ENCODE data around the gene PIGS. TPM values are rescaled to one million over a fixed set of nuclear protein-coding genes. Genes with fewer than 3 reads are reported as not detected.
"Not testable (repeated sequence)": the region's sequence is repeated elsewhere in the genome, so short reads cannot be mapped to it uniquely, and the experiment has no call there.

Gene PIGS
- total RNA-seq, 2 donors from 2014 or later: 33.2 to 38.9 TPM

DNA sequence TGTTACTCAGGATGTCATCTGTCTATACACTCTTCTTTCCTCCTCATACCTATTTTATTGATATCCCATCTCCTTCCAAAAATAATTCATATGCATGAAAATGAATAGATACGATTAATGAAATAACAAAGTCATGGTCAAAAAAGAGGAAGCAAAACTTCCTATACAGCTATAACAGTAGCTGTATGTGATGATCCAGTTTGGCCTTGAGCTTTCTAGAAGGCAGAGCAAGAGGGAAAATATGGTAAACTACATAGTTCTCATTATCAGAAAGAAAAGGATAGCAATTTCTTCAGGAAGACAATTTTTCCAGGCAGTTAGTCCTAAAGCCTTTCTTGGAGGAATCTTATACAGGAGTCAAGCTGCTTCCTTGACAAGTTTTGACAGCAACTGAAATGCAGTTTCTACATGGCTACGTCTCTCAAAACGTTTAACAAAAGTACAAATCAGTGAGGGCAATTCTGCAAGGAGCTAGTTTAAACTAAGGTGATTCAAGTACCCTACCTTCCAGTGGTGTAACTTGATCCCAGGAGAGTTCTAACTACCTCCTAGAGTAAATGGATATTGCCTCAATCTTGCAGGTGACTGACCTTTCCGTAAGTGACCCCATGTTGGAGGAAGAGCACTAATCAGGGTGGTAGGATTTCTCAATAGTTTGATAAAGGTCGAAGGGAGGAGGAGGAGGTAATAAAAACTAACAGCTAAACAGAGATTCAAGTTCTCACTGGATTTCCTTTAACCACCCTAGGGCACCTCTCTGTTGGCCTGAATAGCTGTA lies 26.5 kb upstream of the PIGS start:
- H3K27ac Mint-ChIP-seq: peak overlapping the region; percentile 98
- no peak for ATAC-seq (replicated peaks)
- no peaks in the 10 kb centered on the region for H3K9me3 Mint-ChIP-seq
- no peaks in the 10 kb centered on the region for H3K27me3 Mint-ChIP-seq
- H3K4me1 Mint-ChIP-seq: peaks cover 18% of the 10 kb centered on the region
- peak overlapping the region; percentile 100 for H3K4me3 Mint-ChIP-seq
- peaks cover 47% of the 10 kb centered on the region for H3K36me3 Mint-ChIP-seq (ENCODE audit: low read depth)

DNA sequence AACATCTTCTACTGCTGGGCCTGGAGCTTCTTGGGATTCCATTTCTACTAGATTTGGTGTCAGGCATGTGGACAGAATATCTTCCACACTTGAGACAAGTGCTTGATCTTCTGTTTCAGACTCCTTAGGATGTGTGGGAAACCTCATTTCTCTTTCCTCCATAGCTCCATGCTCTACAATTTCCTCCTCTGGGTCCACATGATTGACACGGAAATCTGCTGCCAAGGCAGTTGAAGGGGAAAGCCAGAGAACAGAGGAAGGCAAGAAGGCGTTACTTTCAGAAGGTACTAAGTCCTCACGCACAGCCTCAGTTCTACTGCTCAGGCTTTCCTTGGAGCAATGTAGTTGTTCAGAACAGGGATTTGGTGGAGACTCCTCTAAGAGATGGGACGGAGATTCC lies 20.9 kb upstream of the PIGS start:
- Mint-ChIP-seq H3K9me3 (no peaks in the 10 kb centered on the region), H3K36me3 (ENCODE audit: low read depth) (peaks cover 63% of the 10 kb centered on the region), H3K27ac (no peak overlapping the region), H3K4me3 (no peak overlapping the region), H3K27me3 (no peaks in the 10 kb centered on the region), H3K4me1 (peaks cover under 1% of the 10 kb centered on the region)
- no peak for ATAC-seq (replicated peaks)

DNA sequence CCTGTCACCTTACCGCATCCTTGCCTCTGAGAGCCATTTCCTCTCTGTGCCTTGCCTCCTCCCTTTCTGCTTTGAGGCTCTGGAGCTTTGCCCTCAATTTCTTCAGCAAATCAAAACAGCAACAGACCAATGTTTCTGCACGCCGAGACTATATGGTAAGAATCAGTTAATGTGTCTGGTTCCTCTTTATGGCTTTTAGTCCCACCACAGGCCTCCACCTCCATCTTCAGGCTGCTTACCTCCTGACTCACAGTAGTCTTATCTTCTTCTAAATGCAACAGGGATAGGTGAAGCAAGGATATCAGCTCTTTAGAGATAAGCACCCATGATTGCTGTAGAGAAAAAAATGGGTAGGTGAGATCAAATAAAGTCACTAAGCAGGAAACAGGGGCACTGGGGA lies 14.5 kb upstream of the PIGS start:
- no peak overlapping the region for H3K4me3 Mint-ChIP-seq
- no peaks in the 10 kb centered on the region for H3K27me3 Mint-ChIP-seq
- H3K9me3 Mint-ChIP-seq: no peaks in the 10 kb centered on the region
- H3K36me3 Mint-ChIP-seq (ENCODE audit: low read depth): peaks cover 25% of the 10 kb centered on the region
- peaks cover under 1% of the 10 kb centered on the region for H3K4me1 Mint-ChIP-seq
- H3K27ac Mint-ChIP-seq: no peak overlapping the region
- no peak for ATAC-seq (replicated peaks)

DNA sequence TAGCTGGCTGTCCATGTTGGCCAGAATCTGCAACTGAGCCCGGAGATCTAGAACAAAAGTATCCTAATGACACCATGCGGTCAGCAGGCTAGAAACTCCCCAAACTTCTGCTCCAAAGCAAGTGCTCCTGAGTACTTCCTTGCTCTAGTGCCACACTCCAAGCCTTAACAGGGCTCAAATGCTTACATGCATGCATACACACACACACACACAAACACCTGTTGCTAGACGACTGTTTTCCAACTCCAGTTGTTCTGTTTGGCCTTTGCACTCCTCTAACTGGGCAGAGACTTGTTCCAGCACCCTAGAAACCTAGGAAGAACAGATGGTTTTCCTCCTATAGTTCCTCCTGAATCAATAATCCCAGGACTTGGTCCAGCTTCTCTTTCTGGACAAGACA lies 13.1 kb upstream of the PIGS start:
- Mint-ChIP-seq H3K27ac (no peak overlapping the region), H3K27me3 (no peaks in the 10 kb centered on the region), H3K9me3 (no peaks in the 10 kb centered on the region), H3K4me1 (peaks cover 15% of the 10 kb centered on the region), H3K4me3 (no peak overlapping the region), H3K36me3 (ENCODE audit: low read depth) (peaks cover 30% of the 10 kb centered on the region)
- ATAC-seq (replicated peaks): no peak

DNA sequence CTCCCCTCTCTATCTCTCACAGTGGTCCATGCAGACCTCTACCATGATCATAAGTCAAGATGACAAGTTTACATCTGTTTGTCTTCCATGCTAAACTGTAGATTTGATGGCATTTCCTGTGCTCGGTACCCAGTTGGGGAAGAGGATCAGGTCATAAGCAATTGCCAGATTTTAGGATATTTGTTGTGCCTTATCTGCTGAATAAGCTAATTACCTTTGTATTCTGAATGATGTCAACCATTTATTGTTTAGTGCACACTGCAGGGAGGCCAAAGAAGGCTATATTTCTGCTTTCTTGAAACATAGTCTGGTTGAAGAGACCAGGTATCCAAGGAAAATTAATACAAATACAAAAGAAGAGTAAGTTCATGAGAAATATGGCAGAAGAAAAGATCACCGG lies 11.2 kb upstream of the PIGS start:
- peaks cover 36% of the 10 kb centered on the region for H3K36me3 Mint-ChIP-seq (ENCODE audit: low read depth)
- no peak for ATAC-seq (replicated peaks)
- H3K9me3 Mint-ChIP-seq: no peaks in the 10 kb centered on the region
- H3K27ac Mint-ChIP-seq: no peak overlapping the region
- no peak overlapping the region for H3K4me3 Mint-ChIP-seq
- H3K4me1 Mint-ChIP-seq: peaks cover 21% of the 10 kb centered on the region
- H3K27me3 Mint-ChIP-seq: no peaks in the 10 kb centered on the region

DNA sequence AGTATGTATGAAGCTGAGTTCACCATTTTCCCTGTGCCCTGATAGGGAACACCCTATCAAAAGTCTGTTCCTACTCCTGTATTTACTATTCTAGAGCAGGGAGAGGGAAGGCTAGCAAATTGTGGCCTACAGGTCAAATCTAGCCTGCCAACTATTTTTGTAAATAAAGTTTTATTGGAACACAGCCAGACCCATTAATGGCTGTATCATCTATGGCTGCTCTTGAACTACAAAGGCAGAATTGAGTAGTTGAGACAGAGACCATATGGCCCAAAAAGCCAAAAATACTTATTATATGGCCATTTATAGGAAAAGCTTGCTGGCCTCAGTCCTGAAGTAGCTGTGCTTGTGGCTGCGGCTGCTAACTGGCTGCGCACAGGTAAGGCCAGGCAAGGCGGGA lies 9.6 kb upstream of the PIGS start:
- H3K4me1 Mint-ChIP-seq: peaks cover 21% of the 10 kb centered on the region
- peak overlapping the region; percentile 77 for H3K4me3 Mint-ChIP-seq
- ATAC-seq (replicated peaks): no peak
- no peaks in the 10 kb centered on the region for H3K9me3 Mint-ChIP-seq
- H3K27me3 Mint-ChIP-seq: no peaks in the 10 kb centered on the region
- H3K27ac Mint-ChIP-seq: peak overlapping the region; percentile 69
- peaks cover 50% of the 10 kb centered on the region for H3K36me3 Mint-ChIP-seq (ENCODE audit: low read depth)

DNA sequence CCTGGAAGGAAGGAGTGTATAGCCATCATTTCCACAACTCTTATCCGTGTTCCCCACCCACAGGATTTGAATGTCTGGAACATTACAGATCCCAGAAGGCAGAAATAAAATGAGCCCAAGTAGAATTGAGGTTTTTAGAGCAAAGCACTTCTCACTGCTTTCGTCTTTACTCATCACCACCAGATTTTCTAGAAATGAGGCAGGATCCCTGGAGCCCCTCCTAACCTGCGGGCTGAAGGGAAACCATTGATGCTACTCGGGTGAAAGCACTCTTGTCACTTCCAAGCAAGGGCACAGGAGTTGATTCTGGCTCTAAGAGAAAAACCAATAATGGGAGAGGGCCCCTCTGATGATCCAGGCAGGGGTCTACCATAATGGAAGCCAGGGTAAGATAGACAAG lies 8.2 kb upstream of the PIGS start:
- H3K4me3 Mint-ChIP-seq: peak overlapping the region; percentile 77
- H3K36me3 Mint-ChIP-seq (ENCODE audit: low read depth): peaks cover 65% of the 10 kb centered on the region
- no peaks in the 10 kb centered on the region for H3K9me3 Mint-ChIP-seq
- H3K27me3 Mint-ChIP-seq: no peaks in the 10 kb centered on the region
- H3K27ac Mint-ChIP-seq: peak overlapping the region; percentile 69
- ATAC-seq (replicated peaks): peak; percentile 71
- H3K4me1 Mint-ChIP-seq: peaks cover 21% of the 10 kb centered on the region

DNA sequence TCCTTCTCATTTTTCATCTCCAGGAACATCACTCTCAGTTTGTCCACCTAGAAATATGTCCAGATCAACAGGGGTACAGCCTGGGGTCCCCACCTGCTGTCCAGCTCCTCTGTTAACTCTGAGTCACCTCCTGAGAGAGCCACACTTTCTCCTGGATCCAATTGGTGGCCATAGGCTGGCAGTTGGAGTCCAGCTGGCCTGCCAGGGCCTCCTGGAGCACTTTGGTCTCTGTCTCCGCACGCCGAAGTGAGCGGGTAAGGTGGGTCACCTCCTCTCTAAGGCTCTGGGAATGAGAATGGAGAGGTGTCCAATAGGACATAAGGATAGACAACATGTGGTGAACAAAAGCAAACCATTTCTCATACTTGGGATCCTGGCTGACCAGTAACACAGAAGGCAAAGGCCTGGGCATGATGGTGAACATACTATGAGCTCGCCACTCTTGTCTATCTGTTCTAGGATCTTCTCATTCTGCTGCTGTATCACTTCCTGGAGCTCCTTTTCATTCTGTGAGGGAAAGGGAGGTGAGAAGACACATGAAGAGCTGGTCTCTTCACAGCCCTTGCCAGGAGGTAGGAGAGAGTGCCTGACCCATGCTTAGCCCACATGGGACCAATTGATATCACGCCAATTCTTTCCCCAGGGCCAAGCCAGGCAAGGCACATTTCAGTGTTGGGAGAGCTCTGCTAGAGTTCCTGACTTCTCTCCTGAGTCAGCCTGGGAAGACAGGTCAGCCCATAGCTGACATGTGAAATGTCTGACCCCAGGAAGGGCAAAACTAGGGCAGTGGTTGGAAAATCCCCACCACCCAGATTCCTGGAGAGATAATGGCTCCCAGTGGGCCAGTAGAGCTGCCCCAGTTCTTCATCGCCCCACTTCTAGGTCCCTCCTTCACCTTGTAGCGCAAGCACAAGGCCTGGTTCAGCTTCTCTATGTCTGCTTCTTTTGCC lies 7.2 kb upstream of the PIGS start:
- Mint-ChIP-seq H3K9me3 (no peaks in the 10 kb centered on the region), H3K27ac (peak overlapping the region; percentile 69), H3K4me1 (peaks cover 21% of the 10 kb centered on the region), H3K27me3 (no peaks in the 10 kb centered on the region), H3K4me3 (peak overlapping the region; percentile 77), H3K36me3 (ENCODE audit: low read depth) (peaks cover 75% of the 10 kb centered on the region)
- ATAC-seq (replicated peaks): no peak

DNA sequence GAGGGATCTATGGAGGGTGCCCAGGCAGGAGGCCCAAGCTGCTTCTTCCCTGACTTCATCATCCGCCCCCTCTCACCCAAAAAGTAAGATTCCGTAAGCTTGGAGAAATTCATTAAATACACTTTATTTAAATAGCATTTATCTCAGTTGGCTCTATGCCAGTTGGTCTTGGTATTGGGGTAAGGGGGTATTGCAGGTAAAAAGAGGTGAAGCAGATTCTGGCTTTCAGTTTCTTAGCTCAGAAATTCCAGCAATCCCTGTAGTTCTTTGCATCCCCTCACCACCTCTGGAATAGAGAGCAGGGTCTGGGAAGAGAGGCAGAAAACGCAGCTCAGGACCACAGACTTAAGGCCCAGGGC lies 6.1 kb upstream of the PIGS start:
- Mint-ChIP-seq H3K9me3 (no peaks in the 10 kb centered on the region), H3K4me1 (peaks cover 30% of the 10 kb centered on the region), H3K36me3 (ENCODE audit: low read depth) (peaks cover 86% of the 10 kb centered on the region), H3K4me3 (peak overlapping the region; percentile 97), H3K27me3 (no peaks in the 10 kb centered on the region), H3K27ac (no peak overlapping the region)
- no peak for ATAC-seq (replicated peaks)

DNA sequence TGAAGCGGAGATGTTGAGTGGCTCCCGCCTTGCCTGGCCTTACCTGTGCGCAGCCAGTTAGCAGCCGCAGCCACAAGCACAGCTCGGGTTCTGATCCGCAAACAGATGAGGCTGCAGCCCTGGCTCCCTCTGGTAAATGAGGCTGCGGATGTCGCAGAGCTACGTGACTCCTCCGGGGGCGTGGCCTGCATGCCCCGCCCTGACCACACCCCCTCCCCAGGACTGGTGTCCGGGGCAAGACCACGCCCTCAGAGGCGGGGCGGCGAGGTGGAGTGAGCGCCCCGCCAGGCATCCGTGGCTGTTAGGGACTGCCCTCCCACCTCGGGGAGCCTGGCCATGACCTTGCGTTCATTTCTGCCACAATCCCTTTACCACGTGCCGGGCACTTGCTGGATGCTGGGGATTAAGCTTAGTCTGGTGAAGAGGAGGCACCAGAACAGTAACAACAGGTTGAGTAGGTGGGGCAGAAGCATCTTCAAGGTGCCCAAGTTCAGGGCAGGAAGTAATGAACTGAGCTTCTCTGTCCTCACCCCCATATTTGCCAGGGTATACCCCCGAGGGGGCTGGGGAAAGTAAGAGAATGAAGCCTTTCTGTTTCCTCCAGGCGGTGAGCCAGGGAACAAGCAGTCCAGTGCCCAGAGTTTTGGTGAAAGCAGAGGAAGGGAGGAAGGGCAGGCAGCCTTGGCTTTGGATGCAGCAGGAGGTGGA lies 5.6 kb upstream of the PIGS start, which contains the start of gene ALDOC:
ALDOC (minus strand) TSS at position 138 of the 708 bp plus-strand sequence. CDS start 1,363 bp downstream, outside the sequence.
- peak; percentile 90 for ATAC-seq (replicated peaks)
- Mint-ChIP-seq H3K27ac (peak within 1 kb of the TSS; percentile 93), H3K27me3 (no peaks in the 10 kb centered on the region), H3K9me3 (no peaks in the 10 kb centered on the region), H3K4me3 (peak within 1 kb of the TSS; percentile 97), H3K36me3 (ENCODE audit: low read depth) (peaks cover 87% of the 10 kb centered on the region), H3K4me1 (peaks cover 35% of the 10 kb centered on the region)

DNA sequence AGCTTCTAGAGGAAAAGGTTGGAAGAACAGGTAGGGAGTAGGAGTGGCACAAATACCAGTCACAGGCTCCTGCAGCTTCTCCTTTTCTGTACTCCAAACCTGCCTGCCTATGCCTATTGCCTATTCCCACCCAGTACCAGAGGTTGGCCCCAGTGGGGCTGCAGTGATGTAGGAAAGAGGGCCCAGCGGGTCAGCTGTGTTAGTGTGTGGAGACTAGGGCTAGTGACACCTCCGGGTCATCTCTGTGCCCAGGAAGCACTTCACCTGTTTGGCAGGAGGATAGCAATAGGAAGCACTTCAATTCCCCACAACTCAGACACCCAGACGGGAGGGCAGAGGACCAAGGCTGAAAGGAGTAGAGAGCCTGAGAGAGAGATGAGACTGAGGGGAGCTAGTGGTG lies 4.7 kb upstream of the PIGS start:
- peak overlapping the region; percentile 97 for H3K4me3 Mint-ChIP-seq
- not testable (repeated sequence) for H3K9me3 Mint-ChIP-seq
- H3K4me1 Mint-ChIP-seq: peaks cover 35% of the 10 kb centered on the region

DNA sequence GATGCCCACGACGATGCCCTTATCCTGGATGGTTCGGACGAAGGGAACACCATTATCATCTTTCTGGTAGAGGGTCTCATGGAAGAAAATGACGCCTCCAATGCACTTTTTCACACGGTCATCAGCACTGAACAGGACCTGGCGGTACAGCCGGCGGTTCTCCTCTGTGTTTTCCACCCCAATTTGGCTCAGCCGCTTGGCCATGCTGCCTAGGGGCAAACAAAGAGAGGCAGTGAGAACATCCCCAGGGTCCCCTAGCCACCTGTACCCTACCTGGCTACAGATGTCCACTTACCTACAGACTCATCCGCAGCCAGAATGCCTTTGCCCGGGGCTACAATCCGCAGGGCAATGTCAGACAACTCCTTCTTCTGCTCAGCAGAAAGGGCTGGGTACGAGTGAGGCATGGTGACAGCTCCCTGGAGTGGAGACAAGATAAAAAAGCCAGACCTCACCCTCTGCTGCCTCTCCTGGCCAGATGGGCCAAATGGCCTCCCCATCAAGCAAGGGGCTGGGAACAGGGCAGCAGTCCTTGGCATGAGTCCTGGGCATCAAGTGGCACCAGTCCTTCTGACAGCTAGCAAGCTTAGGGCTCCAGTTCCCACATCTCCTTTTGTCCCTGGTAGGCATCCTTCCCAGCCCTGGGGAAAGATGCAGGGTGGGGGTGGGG lies 3.9 kb upstream of the PIGS start:
- peaks cover 28% of the 10 kb centered on the region for H3K4me1 Mint-ChIP-seq
- no peak overlapping the region for H3K27ac Mint-ChIP-seq
- peaks cover 80% of the 10 kb centered on the region for H3K36me3 Mint-ChIP-seq (ENCODE audit: low read depth)
- H3K27me3 Mint-ChIP-seq: no peaks in the 10 kb centered on the region
- H3K4me3 Mint-ChIP-seq: peak overlapping the region; percentile 97
- H3K9me3 Mint-ChIP-seq: no peaks in the 10 kb centered on the region
- no peak for ATAC-seq (replicated peaks)

More for the DNA sequence above, 4.7 kb upstream of the PIGS start:
- Mint-ChIP-seq H3K27ac (peak overlapping the region; percentile 93), H3K36me3 (ENCODE audit: low read depth) (peaks cover 87% of the 10 kb centered on the region)
- ATAC-seq (replicated peaks); H3K27me3 Mint-ChIP-seq: not testable (repeated sequence)

DNA sequence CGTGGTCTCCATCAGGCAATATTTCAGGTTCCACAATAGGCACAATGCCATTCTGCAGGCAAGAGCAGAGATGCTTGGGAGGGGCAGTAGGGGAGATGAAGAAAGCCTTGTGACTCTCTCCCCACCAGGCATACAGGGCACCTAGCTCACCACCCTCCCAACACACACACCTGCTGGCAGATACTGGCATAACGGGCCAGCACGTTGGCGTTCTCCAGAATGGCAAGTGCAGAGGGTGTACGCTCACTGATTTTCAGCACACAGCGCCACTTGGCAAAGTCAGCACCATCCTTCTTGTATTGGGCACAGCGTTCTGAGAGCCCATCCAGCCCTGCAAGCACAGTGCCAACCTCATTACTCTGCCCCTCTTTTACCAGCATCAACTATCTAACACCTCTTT lies 3.2 kb upstream of the PIGS start:
- Mint-ChIP-seq H3K27ac (no peak overlapping the region), H3K9me3 (no peaks in the 10 kb centered on the region), H3K36me3 (ENCODE audit: low read depth) (peaks cover 80% of the 10 kb centered on the region), H3K4me3 (peak overlapping the region; percentile 97), H3K4me1 (peaks cover 26% of the 10 kb centered on the region), H3K27me3 (no peaks in the 10 kb centered on the region)
- no peak for ATAC-seq (replicated peaks)

DNA sequence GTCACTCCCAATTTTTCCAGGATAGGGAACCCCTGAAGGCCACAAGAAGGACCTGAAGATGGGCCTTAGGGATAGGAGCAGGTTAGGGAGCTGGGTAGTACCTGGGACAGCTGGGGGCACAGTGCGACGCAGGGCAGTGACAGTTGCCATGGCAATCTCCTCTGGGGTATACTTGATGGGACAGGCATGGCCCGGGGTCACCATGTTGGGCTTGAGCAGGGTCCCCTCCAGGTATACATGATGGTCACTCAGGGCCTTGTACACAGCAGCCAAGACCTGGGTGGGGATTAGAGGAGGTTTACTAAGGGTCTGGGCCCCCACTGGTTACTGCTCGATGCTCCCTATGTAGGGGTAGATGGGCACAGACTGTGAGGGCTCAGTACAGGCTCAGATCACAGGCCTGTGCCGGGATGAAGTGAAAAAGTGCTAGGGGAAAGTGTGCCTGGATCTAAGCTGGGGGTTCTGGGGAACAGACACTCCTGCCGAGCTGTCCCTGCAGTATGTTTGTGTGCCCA lies 2.7 kb upstream of the PIGS start:
- Mint-ChIP-seq H3K27ac (no peak overlapping the region), H3K36me3 (ENCODE audit: low read depth) (peaks cover 78% of the 10 kb centered on the region), H3K4me3 (peak overlapping the region; percentile 97), H3K9me3 (no peaks in the 10 kb centered on the region), H3K4me1 (peaks cover 24% of the 10 kb centered on the region), H3K27me3 (no peaks in the 10 kb centered on the region)
- ATAC-seq (replicated peaks): no peak

All from activated T-helper 17 cell treated with anti-CD3 and anti-CD28 coated beads, Interleukin-2, amount 50 U/mL, for 72 hours (primary cell).